Measurements from ENCODE around the gene MS4A10.

- TF ChIP-seq CTCF (IDR thresholded peaks at IDR 0.05; ENCODE audit: low read depth, low read length, missing input control) (no peak), REST (IDR thresholded peaks at IDR 0.05) (no peak), MAX (IDR thresholded peaks at IDR 0.05) (no peak), SP1 (IDR thresholded peaks at IDR 0.05) (no peak), RAD21 (IDR thresholded peaks at IDR 0.05) (no peak), GABPA (IDR thresholded peaks at IDR 0.05 in 1 of 2, conservative IDR thresholded peaks at IDR 0.05 in 1 of 2) (no peak), TAF1 (conservative IDR thresholded peaks at IDR 0.05) (no peak), JUND (IDR thresholded peaks at IDR 0.05) (no peak), ZBTB33 (IDR thresholded peaks at IDR 0.05) (no peak), YY1 (IDR thresholded peaks at IDR 0.05) (no peak), ATF3 (IDR thresholded peaks at IDR 0.05) (no peak), EGR1 (IDR thresholded peaks at IDR 0.05; ENCODE audit: low read depth in 2 of 2) (no peak), RXRA (IDR thresholded peaks at IDR 0.05) (no peak), HNF4A (conservative IDR thresholded peaks at IDR 0.05) (no peak)
Measured at GRCh38 chr11:60809249-60809648, 24.1 kb downstream of the MS4A10 start.
